ENCODE data around the gene ARL6IP4. TPM values are rescaled to one million over a fixed set of nuclear protein-coding genes. Genes with fewer than 3 reads are reported as not detected.

ARL6IP4 gene
- total RNA-seq, 1 experiment from 2014 or later: 189 TPM

GRCh38 chr12:123005081-123005626 is 24.7 kb downstream of the ARL6IP4 start:
- intact Hi-C loops (cut with micrococcal nuclease; ENCODE audit: unreplicated experiment): no loop called here
- Histone ChIP-seq H3K36me3 (ENCODE audit: insufficient read depth, low read length, poor library complexity, severe bottlenecking) (no peaks in the 10 kb centered on the region), H3K27me3 (replicated peaks; ENCODE audit: insufficient read depth, low read depth, low read length, poor library complexity) (no peaks in the 10 kb centered on the region), H3K9me3 (ENCODE audit: low read depth, low read length, poor library complexity, severe bottlenecking) (no peaks in the 10 kb centered on the region), H3K27ac (ENCODE audit: low read depth, low read length, poor library complexity, severe bottlenecking) (no peak overlapping the region), H3K4me1 (ENCODE audit: insufficient read depth, low read length, poor library complexity, severe bottlenecking) (no peaks in the 10 kb centered on the region), H3K4me3 (ENCODE audit: low read depth, low read length, poor library complexity, severe bottlenecking) (no peak overlapping the region)
- BruUV-seq (replicated peaks): no TSS peak
- no peak for TF ChIP-seq CTCF (conservative IDR thresholded peaks at IDR 0.05; ENCODE audit: low read depth, low read length)
- TF ChIP-seq EZH2 (IDR thresholded peaks at IDR 0.05; ENCODE audit: borderline replicate concordance, low read depth, low read length, poor library complexity, severe bottlenecking): no peak
- no peak for DNase-seq (ENCODE audit: low spot score)
- CTCF ChIA-PET: no interaction called here
- POLR2A ChIA-PET (ENCODE audit: low non-redundant PET): no interaction called here

- no TSS peak for BruUV-seq (replicated peaks)
- TF ChIP-seq CTCF (conservative IDR thresholded peaks at IDR 0.05; ENCODE audit: low read depth, low read length): no peak
- no peak for TF ChIP-seq EZH2 (IDR thresholded peaks at IDR 0.05; ENCODE audit: borderline replicate concordance, low read depth, low read length, poor library complexity, severe bottlenecking)
- Histone ChIP-seq H3K27ac (ENCODE audit: low read depth, low read length, poor library complexity, severe bottlenecking) (no peak overlapping the region), H3K4me1 (ENCODE audit: insufficient read depth, low read length, poor library complexity, severe bottlenecking) (no peaks in the 10 kb centered on the region), H3K9me3 (ENCODE audit: low read depth, low read length, poor library complexity, severe bottlenecking) (no peaks in the 10 kb centered on the region), H3K36me3 (ENCODE audit: insufficient read depth, low read length, poor library complexity, severe bottlenecking) (no peaks in the 10 kb centered on the region), H3K4me3 (ENCODE audit: low read depth, low read length, poor library complexity, severe bottlenecking) (no peak overlapping the region), H3K27me3 (replicated peaks; ENCODE audit: insufficient read depth, low read depth, low read length, poor library complexity) (no peaks in the 10 kb centered on the region)
- CTCF ChIA-PET: no interaction called here
- POLR2A ChIA-PET (ENCODE audit: low non-redundant PET): no interaction called here
- intact Hi-C loops (cut with micrococcal nuclease; ENCODE audit: unreplicated experiment): no loop called here
- no peak for DNase-seq (ENCODE audit: low spot score)
Measured at GRCh38 chr12:123006977-123007376, 26.5 kb downstream of the ARL6IP4 start.

GRCh38 chr12:123010110-123010509 is 29.6 kb downstream of the ARL6IP4 start:
- no peaks in the 10 kb centered on the region for H3K36me3 ChIP-seq (ENCODE audit: insufficient read depth, low read length, poor library complexity, severe bottlenecking)
- H3K27me3 ChIP-seq (replicated peaks; ENCODE audit: insufficient read depth, low read depth, low read length, poor library complexity): no peaks in the 10 kb centered on the region
- BruUV-seq (replicated peaks): no TSS peak
- H3K4me1 ChIP-seq (ENCODE audit: insufficient read depth, low read length, poor library complexity, severe bottlenecking): no peaks in the 10 kb centered on the region
- intact Hi-C loops (cut with micrococcal nuclease; ENCODE audit: unreplicated experiment): no loop called here
- H3K4me3 ChIP-seq (ENCODE audit: low read depth, low read length, poor library complexity, severe bottlenecking): no peak overlapping the region
- H3K9me3 ChIP-seq (ENCODE audit: low read depth, low read length, poor library complexity, severe bottlenecking): no peaks in the 10 kb centered on the region
- TF ChIP-seq EZH2 (IDR thresholded peaks at IDR 0.05; ENCODE audit: borderline replicate concordance, low read depth, low read length, poor library complexity, severe bottlenecking) (no peak), CTCF (conservative IDR thresholded peaks at IDR 0.05; ENCODE audit: low read depth, low read length) (no peak)
- ChIA-PET CTCF (no interaction called here), POLR2A (ENCODE audit: low non-redundant PET) (no interaction called here)
- DNase-seq (ENCODE audit: low spot score): no peak
- no peak overlapping the region for H3K27ac ChIP-seq (ENCODE audit: low read depth, low read length, poor library complexity, severe bottlenecking)

Measured in A673 (cell line).